Fibroblast of lung (primary cell): ENCODE results near the gene C1QTNF8.

Experiments used
- EZH2 ChIP-seq: IDR thresholded peaks from 2 replicates; pipeline ENCODE4 v1.5.1; 2012; ENCODE audit warnings: low read length, control low read depth, mild to moderate bottlenecking; ENCODE audit errors: missing control alignments
- TF ChIP-seq, protein P1 (sequence below), 2 donors: IDR thresholded peaks in 1 of 2; conservative IDR thresholded peaks in 1 of 2; 1 replicate in 1 of 2; 2 replicates in 1 of 2; pipeline ENCODE4 v1.5.1; 2011 to 2012; ENCODE audit warnings: low read length in 2 of 2, control low read depth in 1 of 2, inconsistent platforms in 1 of 2, low read depth in 1 of 2, mild to moderate bottlenecking in 1 of 2

DNA sequence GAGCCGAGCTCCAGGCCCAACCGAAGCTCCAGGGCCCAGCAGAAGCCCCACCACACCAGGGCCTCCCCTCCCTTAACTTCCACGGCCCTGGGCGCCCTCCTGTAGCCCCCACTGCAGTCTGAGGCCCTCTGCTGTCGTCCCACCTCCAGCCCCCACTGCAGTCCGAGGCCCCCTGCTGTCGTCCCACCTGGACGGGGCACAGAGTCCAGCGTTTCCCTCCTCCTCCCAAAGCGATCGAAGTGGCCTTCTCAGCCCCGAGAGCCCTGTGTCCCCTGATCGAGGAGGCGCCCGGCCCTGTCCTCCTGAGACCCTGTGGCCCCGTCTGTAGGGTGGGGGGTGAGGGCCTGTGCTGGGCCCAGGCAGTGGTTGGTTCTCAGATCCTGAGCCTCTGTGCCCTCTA lies 31.1 kb upstream of the C1QTNF8 start:
- TF ChIP-seq, protein P1, sequence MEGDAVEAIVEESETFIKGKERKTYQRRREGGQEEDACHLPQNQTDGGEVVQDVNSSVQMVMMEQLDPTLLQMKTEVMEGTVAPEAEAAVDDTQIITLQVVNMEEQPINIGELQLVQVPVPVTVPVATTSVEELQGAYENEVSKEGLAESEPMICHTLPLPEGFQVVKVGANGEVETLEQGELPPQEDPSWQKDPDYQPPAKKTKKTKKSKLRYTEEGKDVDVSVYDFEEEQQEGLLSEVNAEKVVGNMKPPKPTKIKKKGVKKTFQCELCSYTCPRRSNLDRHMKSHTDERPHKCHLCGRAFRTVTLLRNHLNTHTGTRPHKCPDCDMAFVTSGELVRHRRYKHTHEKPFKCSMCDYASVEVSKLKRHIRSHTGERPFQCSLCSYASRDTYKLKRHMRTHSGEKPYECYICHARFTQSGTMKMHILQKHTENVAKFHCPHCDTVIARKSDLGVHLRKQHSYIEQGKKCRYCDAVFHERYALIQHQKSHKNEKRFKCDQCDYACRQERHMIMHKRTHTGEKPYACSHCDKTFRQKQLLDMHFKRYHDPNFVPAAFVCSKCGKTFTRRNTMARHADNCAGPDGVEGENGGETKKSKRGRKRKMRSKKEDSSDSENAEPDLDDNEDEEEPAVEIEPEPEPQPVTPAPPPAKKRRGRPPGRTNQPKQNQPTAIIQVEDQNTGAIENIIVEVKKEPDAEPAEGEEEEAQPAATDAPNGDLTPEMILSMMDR (conservative IDR thresholded peaks at IDR 0.05 in 1 of 2, IDR thresholded peaks at IDR 0.05 in 1 of 2; ENCODE audit: low read depth in 1 of 2, low read length in 2 of 2), result no peak
- TF ChIP-seq EZH2, result no peak
